ENCODE measurements around the gene PLOD2. TPM values are rescaled to one million over a fixed set of nuclear protein-coding genes. Genes with fewer than 3 reads are reported as not detected.
"Not testable (repeated sequence)": the region's sequence is repeated elsewhere in the genome, so short reads cannot be mapped to it uniquely, and the experiment has no call there.

PLOD2 gene
- total RNA-seq, 3 donors from 2014 or later = 0.21 to 0.71 (median 0.61) TPM

DNA sequence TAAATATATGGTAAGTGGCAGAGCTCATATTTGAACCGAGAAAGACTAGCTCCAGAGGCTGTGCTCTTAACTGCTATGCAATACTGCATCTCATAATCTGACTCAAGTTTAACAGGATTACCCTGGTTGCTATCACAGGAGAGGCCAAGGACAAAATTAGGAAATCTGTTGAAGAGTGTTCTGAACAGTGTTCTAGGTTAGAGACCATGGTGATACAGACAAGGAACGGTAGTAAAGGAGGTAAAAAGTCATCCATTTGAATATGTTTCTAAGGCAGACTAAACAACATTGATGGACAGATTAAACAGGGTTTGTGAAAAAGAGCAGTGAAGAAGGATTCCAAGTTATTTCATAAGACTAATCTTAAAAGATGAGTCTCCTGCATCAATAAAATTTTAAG lies 22.1 kb downstream of the PLOD2 start:
- no peaks in the 10 kb centered on the region for H3K4me1 Mint-ChIP-seq (ENCODE audit: low read depth)
- no peak overlapping the region for H3K4me3 Mint-ChIP-seq
- H3K36me3 Mint-ChIP-seq (ENCODE audit: insufficient read depth) = no peaks in the 10 kb centered on the region
- DNase-seq (no peak), ATAC-seq (no peak)
- no peaks in the 10 kb centered on the region for H3K9me3 Mint-ChIP-seq
- H3K27me3 Mint-ChIP-seq (ENCODE audit: low read depth) = no peaks in the 10 kb centered on the region

GRCh38 chr3:146136647-146137046 lies 24.3 kb downstream of the PLOD2 start:
- Mint-ChIP-seq H3K27me3 (ENCODE audit: low read depth) (no peaks in the 10 kb centered on the region), H3K9me3 (no peaks in the 10 kb centered on the region), H3K4me3 (no peak overlapping the region), H3K36me3 (ENCODE audit: insufficient read depth) (no peaks in the 10 kb centered on the region), H3K4me1 (ENCODE audit: low read depth) (no peaks in the 10 kb centered on the region)
- ATAC-seq (no peak), DNase-seq (no peak)

DNA sequence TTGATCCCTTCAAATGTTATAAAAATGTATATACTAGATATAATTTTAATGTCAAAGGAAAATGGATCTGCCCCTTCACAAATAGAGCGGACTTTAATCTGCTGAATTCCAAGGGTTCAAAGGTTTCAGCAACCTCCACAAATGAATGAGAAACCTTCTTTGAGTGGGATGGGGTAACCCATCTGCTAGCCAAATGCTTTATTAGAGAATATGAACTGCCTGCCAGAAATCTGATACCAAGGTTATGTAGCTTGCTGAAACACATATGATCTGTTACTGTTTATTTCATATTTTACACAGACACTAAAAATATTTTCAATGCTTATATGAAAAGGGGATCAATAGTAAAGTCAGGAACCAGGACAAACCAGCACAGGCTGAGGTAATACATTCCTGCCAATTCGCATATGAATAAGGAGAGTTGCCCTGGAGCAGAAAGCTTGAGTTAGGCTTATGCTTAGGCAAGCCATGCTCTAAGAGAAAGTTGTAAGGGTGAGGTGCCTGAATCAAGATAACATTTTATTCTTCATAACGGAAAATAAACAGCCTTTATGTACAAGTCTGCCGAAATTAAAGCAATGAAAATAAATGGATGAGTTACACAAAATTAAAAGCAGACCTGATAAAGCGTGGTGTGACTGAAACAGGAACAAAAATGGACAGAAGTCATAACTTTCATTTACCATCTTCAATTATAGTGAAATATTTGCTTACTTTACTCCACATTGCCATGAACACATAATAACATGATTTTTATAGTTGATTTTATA lies 26.5 kb downstream of the PLOD2 start:
- Mint-ChIP-seq H3K4me3 (no peak overlapping the region), H3K27me3 (ENCODE audit: low read depth) (no peaks in the 10 kb centered on the region), H3K36me3 (ENCODE audit: insufficient read depth) (no peaks in the 10 kb centered on the region), H3K9me3 (no peaks in the 10 kb centered on the region), H3K4me1 (ENCODE audit: low read depth) (no peaks in the 10 kb centered on the region)
- no peak for DNase-seq
- ATAC-seq = no peak

DNA sequence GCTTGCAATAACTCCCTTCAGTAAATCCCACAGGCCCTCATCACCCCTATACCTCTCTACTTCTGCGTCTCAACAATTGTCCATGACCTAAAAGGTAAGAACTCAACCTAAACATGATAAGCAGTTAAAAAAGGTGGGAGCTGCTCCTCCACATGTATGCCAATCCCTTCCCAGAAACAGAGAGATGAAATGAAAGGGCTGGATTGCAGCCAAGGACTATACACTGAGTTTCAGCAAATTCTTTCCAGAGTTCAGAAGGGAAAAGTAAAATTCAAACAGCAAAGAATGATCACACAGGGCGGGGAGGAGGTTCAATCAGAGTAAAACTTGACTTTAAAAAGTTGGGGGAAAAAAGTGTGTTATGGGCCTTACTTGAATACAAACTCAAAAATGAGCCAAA lies 27.5 kb downstream of the PLOD2 start:
- H3K36me3 Mint-ChIP-seq (ENCODE audit: insufficient read depth) = no peaks in the 10 kb centered on the region
- no peaks in the 10 kb centered on the region for H3K9me3 Mint-ChIP-seq
- H3K4me3 Mint-ChIP-seq = no peak overlapping the region
- DNase-seq = no peak
- H3K4me1 Mint-ChIP-seq (ENCODE audit: low read depth) = no peaks in the 10 kb centered on the region
- no peak for ATAC-seq
- no peaks in the 10 kb centered on the region for H3K27me3 Mint-ChIP-seq (ENCODE audit: low read depth)

GRCh38 chr3:146131616-146132410 lies 29.2 kb downstream of the PLOD2 start:
- no peak for ATAC-seq
- Mint-ChIP-seq H3K9me3 (no peaks in the 10 kb centered on the region), H3K4me3 (no peak overlapping the region), H3K36me3 (ENCODE audit: insufficient read depth) (no peaks in the 10 kb centered on the region), H3K27me3 (ENCODE audit: low read depth) (no peaks in the 10 kb centered on the region), H3K4me1 (ENCODE audit: low read depth) (no peaks in the 10 kb centered on the region)
- DNase-seq = no peak

- Mint-ChIP-seq H3K27me3 (ENCODE audit: low read depth) (no peaks in the 10 kb centered on the region), H3K36me3 (ENCODE audit: insufficient read depth) (no peaks in the 10 kb centered on the region), H3K4me3 (no peak overlapping the region), H3K9me3 (no peaks in the 10 kb centered on the region), H3K4me1 (ENCODE audit: low read depth) (no peaks in the 10 kb centered on the region)
- DNase-seq = no peak
- ATAC-seq = no peak
Observed at GRCh38 chr3:146130881-146131371, 30.1 kb downstream of the PLOD2 start.

- H3K4me3 Mint-ChIP-seq = no peak overlapping the region
- no peaks in the 10 kb centered on the region for H3K36me3 Mint-ChIP-seq (ENCODE audit: insufficient read depth)
- DNase-seq (no peak), ATAC-seq (no peak)
- H3K27me3 Mint-ChIP-seq (ENCODE audit: low read depth) = no peaks in the 10 kb centered on the region
- H3K9me3 Mint-ChIP-seq = no peaks in the 10 kb centered on the region
- no peaks in the 10 kb centered on the region for H3K4me1 Mint-ChIP-seq (ENCODE audit: low read depth)
Observed at GRCh38 chr3:146129750-146130149, 31.2 kb downstream of the PLOD2 start.

DNA sequence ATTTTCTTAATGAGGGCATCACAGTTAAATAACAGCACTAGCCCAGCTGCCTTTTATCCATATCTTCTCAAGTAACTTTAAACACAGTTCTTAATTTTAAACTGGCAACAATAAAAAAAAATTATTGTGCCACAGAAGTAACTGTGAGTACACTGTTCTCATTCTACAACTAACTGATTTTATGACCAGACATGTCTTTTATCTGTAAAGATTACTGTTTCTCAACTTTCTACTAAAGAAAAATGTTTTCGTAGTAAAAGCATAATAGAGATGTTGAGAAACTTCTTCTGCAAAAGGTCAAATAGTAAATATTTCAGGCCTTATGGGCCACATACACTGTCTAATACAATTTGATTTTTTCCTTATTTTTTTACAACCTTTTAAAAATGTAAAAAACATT lies 32.0 kb downstream of the PLOD2 start:
- no peaks in the 10 kb centered on the region for H3K36me3 Mint-ChIP-seq (ENCODE audit: insufficient read depth)
- no peaks in the 10 kb centered on the region for H3K4me1 Mint-ChIP-seq (ENCODE audit: low read depth)
- DNase-seq (no peak), ATAC-seq (no peak)
- H3K9me3 Mint-ChIP-seq = peaks cover 5% of the 10 kb centered on the region
- no peaks in the 10 kb centered on the region for H3K27me3 Mint-ChIP-seq (ENCODE audit: low read depth)
- no peak overlapping the region for H3K4me3 Mint-ChIP-seq

GRCh38 chr3:146128179-146128578 lies 32.8 kb downstream of the PLOD2 start:
- H3K9me3 Mint-ChIP-seq = peaks cover 5% of the 10 kb centered on the region
- no peaks in the 10 kb centered on the region for H3K27me3 Mint-ChIP-seq (ENCODE audit: low read depth)
- DNase-seq (no peak), ATAC-seq (no peak)
- no peak overlapping the region for H3K4me3 Mint-ChIP-seq
- H3K4me1 Mint-ChIP-seq (ENCODE audit: low read depth) = no peaks in the 10 kb centered on the region
- no peaks in the 10 kb centered on the region for H3K36me3 Mint-ChIP-seq (ENCODE audit: insufficient read depth)

DNA sequence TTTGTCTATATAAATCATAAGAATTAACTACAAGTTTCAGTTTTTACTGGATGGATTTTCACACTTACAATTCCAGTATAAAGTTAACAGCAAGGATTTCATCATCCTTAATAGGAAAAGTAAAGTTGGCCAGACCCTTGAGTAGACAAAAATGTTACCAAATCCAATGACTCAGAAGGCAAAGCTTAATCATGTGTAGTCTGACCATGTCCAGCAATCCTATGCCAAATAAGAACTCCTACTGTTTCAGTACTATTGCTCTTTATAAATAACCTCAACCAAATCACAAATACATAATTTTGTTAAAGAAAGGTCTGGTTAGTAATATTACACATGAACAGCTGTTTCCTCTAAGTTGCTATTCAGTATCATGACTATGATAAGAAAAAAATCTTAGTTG lies 35.0 kb downstream of the PLOD2 start:
- DNase-seq (no peak), ATAC-seq (no peak)
- Mint-ChIP-seq H3K27me3 (ENCODE audit: low read depth) (no peaks in the 10 kb centered on the region), H3K9me3 (peaks cover 5% of the 10 kb centered on the region), H3K4me3 (no peak overlapping the region), H3K36me3 (ENCODE audit: insufficient read depth) (no peaks in the 10 kb centered on the region), H3K4me1 (ENCODE audit: low read depth) (no peaks in the 10 kb centered on the region)

GRCh38 chr3:146124126-146124801 lies 36.7 kb downstream of the PLOD2 start:
- ATAC-seq = no peak
- DNase-seq = no peak
- Mint-ChIP-seq H3K9me3 (peaks cover 5% of the 10 kb centered on the region), H3K36me3 (ENCODE audit: insufficient read depth) (no peaks in the 10 kb centered on the region), H3K27me3 (ENCODE audit: low read depth) (no peaks in the 10 kb centered on the region), H3K4me3 (no peak overlapping the region), H3K4me1 (ENCODE audit: low read depth) (no peaks in the 10 kb centered on the region)

DNA sequence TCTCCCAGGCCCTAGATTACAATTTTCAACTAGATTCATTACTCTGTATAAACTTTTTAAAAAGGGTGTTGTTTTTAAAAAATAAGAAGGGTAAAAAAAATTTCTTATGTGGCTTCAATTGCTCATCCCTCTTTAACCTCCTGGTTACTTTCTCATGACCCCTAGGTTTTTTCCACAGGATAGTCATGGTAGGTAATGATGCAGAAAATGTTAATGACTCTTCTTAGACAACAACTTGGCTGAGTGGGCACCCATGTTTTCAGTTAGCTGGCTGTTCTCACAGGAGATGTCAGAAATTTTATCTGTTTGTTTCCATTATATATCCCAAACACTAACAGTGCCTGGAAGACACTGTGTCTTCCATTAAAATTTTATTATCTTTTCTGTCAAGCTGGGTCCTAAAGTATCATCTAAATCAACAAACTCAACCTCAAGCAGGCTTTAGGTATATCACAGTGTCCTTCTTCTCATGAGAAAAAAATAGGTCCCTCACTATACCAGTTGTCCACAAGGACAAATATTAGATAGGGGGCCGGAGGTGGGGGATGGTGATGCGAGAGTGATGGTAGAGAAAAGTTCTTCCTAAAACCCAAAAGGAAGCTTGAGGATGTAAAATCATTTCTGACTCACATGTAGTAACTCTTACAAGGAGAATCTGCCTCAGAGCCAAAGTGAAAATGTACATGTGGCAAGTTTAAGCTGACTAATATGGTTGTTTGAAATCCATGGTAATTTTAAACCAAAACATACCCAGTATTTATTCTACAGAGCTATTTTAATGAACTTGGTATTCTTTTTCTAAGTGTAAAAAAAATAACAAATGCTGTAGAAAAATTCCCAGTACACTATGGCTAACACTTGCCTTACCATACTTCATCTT lies 43.3 kb downstream of the PLOD2 start:
- Mint-ChIP-seq H3K4me1 (ENCODE audit: low read depth) (no peaks in the 10 kb centered on the region), H3K9me3 (peaks cover 25% of the 10 kb centered on the region), H3K4me3 (no peak overlapping the region), H3K36me3 (ENCODE audit: insufficient read depth) (no peaks in the 10 kb centered on the region), H3K27me3 (ENCODE audit: low read depth) (no peaks in the 10 kb centered on the region)
- no peak for DNase-seq
- no peak for ATAC-seq

DNA sequence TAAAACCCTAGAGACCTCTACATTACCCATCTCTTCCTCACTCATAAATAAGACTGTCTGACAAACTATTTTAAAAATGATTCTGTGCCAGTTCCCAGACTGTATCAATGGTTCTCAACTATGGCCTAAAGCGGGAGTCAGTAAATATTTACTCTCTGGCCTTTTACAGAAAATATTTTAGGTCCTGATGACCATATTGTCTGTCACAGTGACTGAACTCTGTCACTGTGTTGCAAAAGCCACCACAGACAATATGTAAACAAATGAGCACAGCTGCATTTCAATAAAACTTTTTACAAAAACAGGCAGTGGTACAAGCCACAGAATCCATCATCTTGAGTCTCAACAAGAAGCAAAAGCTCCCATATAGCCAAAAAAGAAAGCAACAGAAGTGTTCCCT lies 45.4 kb downstream of the PLOD2 start:
- ATAC-seq (no peak), DNase-seq (no peak)
- H3K9me3 Mint-ChIP-seq = peaks cover 25% of the 10 kb centered on the region
- no peaks in the 10 kb centered on the region for H3K27me3 Mint-ChIP-seq (ENCODE audit: low read depth)
- H3K36me3 Mint-ChIP-seq (ENCODE audit: insufficient read depth) = no peaks in the 10 kb centered on the region
- no peaks in the 10 kb centered on the region for H3K4me1 Mint-ChIP-seq (ENCODE audit: low read depth)
- H3K4me3 Mint-ChIP-seq = no peak overlapping the region

- not testable (repeated sequence) for ATAC-seq; H3K27me3 Mint-ChIP-seq (ENCODE audit: low read depth); H3K4me3 Mint-ChIP-seq; H3K36me3 Mint-ChIP-seq (ENCODE audit: insufficient read depth); H3K4me1 Mint-ChIP-seq (ENCODE audit: low read depth); DNase-seq
- H3K9me3 Mint-ChIP-seq = peaks cover 25% of the 10 kb centered on the region
Observed at GRCh38 chr3:146113804-146114203, 47.2 kb downstream of the PLOD2 start.

All from activated T-cell treated with anti-CD3 and anti-CD28 coated beads, Interleukin-2, amount 50 U/mL, for 4 hours (primary cell).